ENCODE measurements around the gene DMGDH. TPM values are rescaled to one million over a fixed set of nuclear protein-coding genes. Genes with fewer than 3 reads are reported as not detected.

Gene DMGDH
- total RNA-seq, 2 experiments from 2014 or later, result not detected

DNA sequence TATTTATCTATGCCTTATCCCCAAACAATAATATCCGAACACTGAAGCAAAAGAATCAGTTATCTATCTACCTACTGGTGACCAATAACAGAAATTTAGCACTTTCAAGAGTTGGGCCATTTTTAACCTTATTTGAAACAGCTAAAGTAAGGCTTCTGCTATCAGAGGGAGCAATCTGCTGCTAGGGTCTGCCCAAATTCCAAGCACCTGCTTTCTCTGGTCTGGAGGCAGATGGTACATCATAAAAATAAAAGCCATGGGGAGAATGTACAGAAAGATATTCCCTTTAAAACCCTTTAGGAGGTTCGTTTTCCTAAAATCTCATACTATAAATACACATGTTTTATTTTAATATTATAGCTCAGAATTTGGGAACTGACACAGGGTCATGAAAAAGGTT is 46.7 kb downstream of the DMGDH start:
- Mint-ChIP-seq H3K9me3 (no peaks in the 10 kb centered on the region), H3K27ac (no peak overlapping the region), H3K27me3 (peaks cover 68% of the 10 kb centered on the region), H3K4me3 (no peak overlapping the region), H3K36me3 (ENCODE audit: low read depth) (no peaks in the 10 kb centered on the region), H3K4me1 (peaks cover 7% of the 10 kb centered on the region)
- ChIA-PET POLR2A (no interaction called here), CTCF (interaction anchor here (0.6 to 2.9 kb wide), 3 partner anchors 33 to 855 kb away, joined by 3 to 19 read pairs (median 3); no protein-coding TSS in a partner anchor)
- no peak for DNase-seq

DNA sequence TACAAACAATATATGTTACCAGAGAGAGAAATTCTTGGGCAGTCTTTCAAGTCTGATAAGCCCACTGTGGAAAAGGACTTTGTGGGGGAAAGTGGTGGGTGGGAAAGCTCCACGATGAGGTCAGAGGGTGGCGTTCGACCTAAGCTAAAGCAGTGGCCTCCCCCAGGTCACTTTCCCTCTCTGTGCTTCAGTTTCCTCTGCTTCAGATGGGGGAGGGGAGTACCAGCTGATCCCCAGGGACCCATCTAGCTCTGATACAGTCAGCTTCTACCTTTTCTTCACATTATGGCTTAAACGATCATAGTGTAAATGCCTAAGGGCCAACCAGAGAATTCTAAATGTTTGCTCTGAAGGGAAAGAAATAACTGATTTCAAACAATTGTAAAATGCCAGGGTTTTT is 47.7 kb downstream of the DMGDH start:
- H3K27me3 Mint-ChIP-seq, result peaks cover 71% of the 10 kb centered on the region

DNA sequence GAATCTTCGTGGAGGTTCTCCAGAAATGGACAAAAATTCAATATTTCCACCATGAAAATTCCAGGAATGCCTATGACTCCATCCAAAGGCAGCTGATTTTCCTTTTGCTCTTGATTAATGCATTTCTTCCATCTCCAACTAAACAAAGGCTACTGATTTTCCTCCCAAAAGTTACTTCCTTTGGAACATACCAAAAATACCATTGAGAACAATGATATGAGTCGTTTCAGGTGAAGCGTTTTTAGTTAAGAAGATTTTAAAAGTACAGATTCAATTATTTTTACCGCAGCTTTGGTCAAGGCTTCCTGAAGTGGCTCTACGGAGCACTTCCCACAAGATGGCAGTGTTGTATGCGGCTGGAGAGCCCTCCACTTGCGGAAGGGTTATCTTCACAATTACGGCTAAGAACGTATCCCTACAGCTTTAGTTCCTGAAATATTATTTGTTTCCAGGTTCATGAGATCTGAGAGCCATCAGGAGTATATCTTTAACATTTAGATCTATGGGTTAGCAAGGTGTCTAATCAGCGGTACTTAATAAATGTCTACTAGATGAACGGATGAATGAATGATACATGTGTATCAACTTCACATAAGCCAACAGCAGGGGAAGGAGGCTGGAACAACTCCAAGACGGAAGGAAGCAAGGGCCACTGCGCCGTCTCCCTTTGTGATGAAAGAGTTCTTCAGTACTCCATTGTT is 48.5 kb downstream of the DMGDH start:
- ChIA-PET CTCF (interaction anchor here (0.5 to 2.0 kb wide), 5 partner anchors 9 to 453 kb away, joined by 3 to 5 read pairs (median 3); no protein-coding TSS in a partner anchor), POLR2A (interaction anchor here (0.6 kb wide), 1 partner anchor 215 kb away, joined by 3 read pairs; no protein-coding TSS in a partner anchor)
- Mint-ChIP-seq H3K27ac (no peak overlapping the region), H3K9me3 (no peaks in the 10 kb centered on the region), H3K36me3 (ENCODE audit: low read depth) (no peaks in the 10 kb centered on the region), H3K4me3 (no peak overlapping the region), H3K27me3 (peaks cover 72% of the 10 kb centered on the region), H3K4me1 (peaks cover 7% of the 10 kb centered on the region)
- peak; percentile 45 for DNase-seq

More for the DNA sequence above, 47.7 kb downstream of the DMGDH start:
- ChIA-PET CTCF (interaction anchor here (0.6 to 2.0 kb wide), 3 partner anchors 111 to 452 kb away, joined by 3 to 4 read pairs (median 3); no protein-coding TSS in a partner anchor), POLR2A (no interaction called here)
- Mint-ChIP-seq H3K4me3 (no peak overlapping the region), H3K9me3 (no peaks in the 10 kb centered on the region), H3K4me1 (peaks cover 7% of the 10 kb centered on the region), H3K27ac (no peak overlapping the region), H3K36me3 (ENCODE audit: low read depth) (no peaks in the 10 kb centered on the region)
- DNase-seq, result no peak

DNA sequence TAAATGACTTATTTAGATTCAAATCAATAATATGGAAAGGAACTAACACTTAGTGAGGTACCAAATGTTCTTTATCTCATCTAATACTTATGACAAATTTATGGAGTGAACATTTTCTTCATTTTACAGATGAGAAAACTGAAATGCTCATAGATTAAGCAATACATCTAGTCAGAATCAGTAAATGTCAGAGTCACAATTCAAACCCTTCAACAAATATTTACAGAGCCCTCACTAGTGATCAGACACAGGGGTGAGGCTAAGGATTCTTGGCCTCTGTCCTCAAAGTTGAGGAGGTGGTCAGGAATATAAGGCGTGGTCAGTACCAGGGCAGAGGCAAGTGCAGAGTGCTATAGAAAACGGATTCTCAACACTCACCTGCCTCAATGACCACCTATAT is 54.8 kb downstream of the DMGDH start:
- ChIA-PET CTCF (no interaction called here), POLR2A (no interaction called here)
- Mint-ChIP-seq H3K36me3 (ENCODE audit: low read depth) (no peaks in the 10 kb centered on the region), H3K27ac (no peak overlapping the region), H3K9me3 (peaks cover 5% of the 10 kb centered on the region), H3K27me3 (peaks cover 54% of the 10 kb centered on the region), H3K4me1 (no peaks in the 10 kb centered on the region), H3K4me3 (no peak overlapping the region)
- no peak for DNase-seq

DNA sequence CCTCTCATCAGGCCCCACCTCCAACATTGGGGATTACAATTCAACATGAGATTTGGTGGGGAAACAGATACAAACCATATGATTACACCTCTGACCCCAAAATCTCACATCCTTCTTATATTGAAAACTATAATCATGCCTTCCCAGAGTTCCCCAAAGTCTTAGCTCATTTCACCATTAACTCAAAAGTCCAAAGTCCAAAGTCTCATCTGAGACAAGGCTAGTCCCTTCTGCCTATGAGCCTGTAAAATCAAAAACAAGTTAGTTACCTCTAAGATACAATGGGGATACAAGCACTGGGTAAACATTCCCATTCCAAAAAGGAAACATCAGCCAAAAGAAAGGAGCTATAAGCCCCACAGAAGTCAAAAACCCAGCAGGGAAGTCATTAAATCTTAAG is 57.6 kb downstream of the DMGDH start:
- POLR2A ChIA-PET, result no interaction called here
- H3K9me3 Mint-ChIP-seq, result peaks cover 5% of the 10 kb centered on the region
- no peak overlapping the region for H3K27ac Mint-ChIP-seq
- no peaks in the 10 kb centered on the region for H3K4me1 Mint-ChIP-seq
- H3K4me3 Mint-ChIP-seq, result no peak overlapping the region
- CTCF ChIA-PET, result interaction anchor here (1.0 kb wide), 1 partner anchor 15 kb away, joined by 3 read pairs; no protein-coding TSS in a partner anchor
- DNase-seq, result no peak
- H3K36me3 Mint-ChIP-seq (ENCODE audit: low read depth), result no peaks in the 10 kb centered on the region
- H3K27me3 Mint-ChIP-seq, result peaks cover 37% of the 10 kb centered on the region

DNA sequence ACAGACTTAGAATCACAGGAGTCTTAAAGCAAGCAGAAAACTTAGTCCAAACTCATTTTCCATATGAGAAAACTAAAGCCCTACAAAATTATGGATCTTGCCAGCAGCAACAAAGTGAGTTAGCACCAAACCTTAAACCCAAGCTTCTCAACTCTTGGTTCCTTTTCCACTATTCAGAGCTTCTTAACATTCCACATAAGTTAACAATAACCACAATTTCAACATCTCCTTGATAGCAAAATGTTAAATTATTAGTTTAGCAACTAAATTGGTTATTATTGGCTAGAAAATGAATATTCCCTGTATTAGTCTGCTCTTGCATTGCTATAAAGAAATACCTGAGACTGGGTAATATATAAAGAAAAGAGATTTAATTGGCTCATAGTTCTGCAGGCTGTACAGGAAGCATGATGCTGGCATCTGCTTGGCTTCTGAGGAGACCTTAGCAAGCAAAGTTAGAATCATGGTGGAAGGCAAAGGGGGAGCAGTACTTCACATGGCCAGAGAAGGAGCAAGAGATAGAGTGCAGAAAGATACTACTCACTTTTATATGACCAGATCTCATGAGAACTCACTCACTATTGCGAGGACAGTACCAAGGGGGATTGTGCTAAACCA is 58.1 kb downstream of the DMGDH start:
- H3K36me3 Mint-ChIP-seq (ENCODE audit: low read depth), result no peaks in the 10 kb centered on the region

DNA sequence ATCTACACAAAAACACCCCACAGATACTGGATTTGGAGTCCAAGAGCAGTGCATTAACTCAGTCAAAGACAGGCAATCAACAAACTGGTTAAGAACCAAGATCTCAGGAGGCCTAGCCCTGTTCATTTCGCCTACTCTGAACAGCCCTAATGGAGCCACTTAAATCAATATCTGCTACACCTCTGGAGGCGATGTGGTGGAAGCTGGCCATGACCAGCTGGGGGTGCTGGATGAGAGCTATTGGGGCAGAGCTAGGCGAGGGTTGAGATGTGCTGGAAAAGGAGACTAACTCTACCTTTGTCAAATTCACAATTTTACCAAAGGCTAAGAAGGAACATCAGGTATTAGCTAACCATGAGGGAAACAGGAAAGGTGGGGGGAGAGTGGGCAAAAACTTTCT is 61.1 kb downstream of the DMGDH start:
- ChIA-PET POLR2A (no interaction called here), CTCF (interaction anchor here (0.7 kb wide), 1 partner anchor 98 kb away, joined by 3 read pairs; no protein-coding TSS in a partner anchor)
- Mint-ChIP-seq H3K9me3 (peaks cover 5% of the 10 kb centered on the region), H3K4me3 (no peak overlapping the region), H3K36me3 (ENCODE audit: low read depth) (no peaks in the 10 kb centered on the region), H3K27ac (no peak overlapping the region), H3K27me3 (peaks cover 25% of the 10 kb centered on the region), H3K4me1 (no peaks in the 10 kb centered on the region)
- DNase-seq, result no peak

More for the DNA sequence above, 58.1 kb downstream of the DMGDH start:
- Mint-ChIP-seq H3K27ac (no peak overlapping the region), H3K9me3 (peaks cover 5% of the 10 kb centered on the region), H3K27me3 (peaks cover 32% of the 10 kb centered on the region), H3K4me1 (no peaks in the 10 kb centered on the region), H3K4me3 (no peak overlapping the region)
- ChIA-PET POLR2A (no interaction called here), CTCF (interaction anchor here (1.0 kb wide), 1 partner anchor 14 kb away, joined by 3 read pairs; no protein-coding TSS in a partner anchor)
- no peak for DNase-seq

DNA sequence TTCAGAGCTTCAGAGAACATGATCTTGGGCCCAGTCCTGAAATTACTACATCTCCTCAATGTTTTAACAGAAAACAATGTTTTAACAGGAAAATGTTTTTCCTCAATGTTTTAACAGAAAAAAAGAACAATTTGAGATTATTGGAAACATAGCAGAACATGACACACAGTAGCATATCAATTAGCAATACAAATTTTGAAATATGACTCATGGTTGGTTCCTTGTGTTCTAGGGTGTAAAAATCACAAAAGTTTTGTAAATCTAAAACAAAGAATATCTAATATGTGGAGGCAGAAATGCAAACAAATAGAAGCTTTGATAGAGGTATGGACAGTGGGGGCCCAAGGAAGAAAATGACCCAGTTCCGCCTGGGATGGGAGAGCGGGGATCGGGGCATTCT is 61.6 kb downstream of the DMGDH start:
- H3K27ac Mint-ChIP-seq, result no peak overlapping the region
- peaks cover 28% of the 10 kb centered on the region for H3K27me3 Mint-ChIP-seq
- DNase-seq, result no peak
- ChIA-PET POLR2A (no interaction called here), CTCF (no interaction called here)
- peaks cover under 1% of the 10 kb centered on the region for H3K9me3 Mint-ChIP-seq
- no peaks in the 10 kb centered on the region for H3K4me1 Mint-ChIP-seq
- no peak overlapping the region for H3K4me3 Mint-ChIP-seq
- no peaks in the 10 kb centered on the region for H3K36me3 Mint-ChIP-seq (ENCODE audit: low read depth)

DNA sequence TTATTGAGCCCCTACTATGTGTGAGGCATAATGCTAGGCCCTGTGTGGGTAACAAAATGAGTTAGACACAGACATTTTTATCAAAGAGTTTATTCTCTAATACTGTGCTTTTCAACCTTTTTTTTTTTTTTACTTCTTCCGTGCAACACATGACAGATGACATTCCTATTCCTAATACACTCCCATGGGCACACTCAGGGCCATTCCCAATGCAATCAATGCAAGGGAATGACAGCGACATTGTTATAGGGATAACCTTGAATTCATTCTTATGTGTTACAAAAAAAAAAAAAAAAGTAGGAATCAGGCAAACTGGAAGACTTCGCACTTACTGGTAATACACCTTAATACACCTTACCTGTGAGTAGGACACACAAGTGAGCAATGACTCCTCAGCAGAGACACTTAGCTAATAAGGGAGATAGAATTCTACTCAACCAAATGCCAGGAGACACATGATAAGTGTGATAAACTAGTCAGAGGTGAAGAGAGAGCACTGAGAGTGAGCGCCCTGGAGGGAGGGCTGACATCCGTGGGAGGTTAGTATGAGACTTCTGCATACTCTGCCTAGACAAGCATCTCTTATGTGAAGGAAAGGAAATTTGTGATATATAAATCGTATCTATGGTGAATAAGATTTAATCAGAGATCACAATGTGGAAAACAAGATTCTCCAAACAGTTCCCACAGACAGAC is 63.4 kb downstream of the DMGDH start:
- H3K4me1 Mint-ChIP-seq, result no peaks in the 10 kb centered on the region
- H3K36me3 Mint-ChIP-seq (ENCODE audit: low read depth), result no peaks in the 10 kb centered on the region
- DNase-seq, result no peak
- POLR2A ChIA-PET, result no interaction called here
- CTCF ChIA-PET, result no interaction called here
- no peak overlapping the region for H3K27ac Mint-ChIP-seq
- peaks cover 28% of the 10 kb centered on the region for H3K27me3 Mint-ChIP-seq
- no peaks in the 10 kb centered on the region for H3K9me3 Mint-ChIP-seq
- H3K4me3 Mint-ChIP-seq, result no peak overlapping the region

DNA sequence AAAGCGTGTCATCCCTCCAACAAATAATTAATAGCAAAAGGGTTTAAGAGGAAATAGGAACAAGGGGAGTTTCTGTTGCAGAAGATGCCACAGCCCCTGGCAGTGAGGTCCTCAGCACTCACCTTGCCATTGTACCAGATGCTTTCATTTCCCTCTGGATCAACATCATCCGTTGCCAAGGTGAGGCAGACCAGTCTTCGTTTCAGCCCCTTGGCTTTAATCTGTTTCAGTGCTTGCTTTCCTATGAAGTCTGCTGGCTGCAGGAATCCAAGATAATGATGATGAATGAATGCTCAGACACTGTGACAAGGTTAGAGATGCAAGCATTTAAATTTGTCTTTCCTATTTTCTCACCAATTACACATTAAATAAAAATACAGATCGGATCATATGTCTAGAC is 64.3 kb downstream of the DMGDH start:
- Mint-ChIP-seq H3K4me1 (no peaks in the 10 kb centered on the region), H3K27me3 (peaks cover 24% of the 10 kb centered on the region), H3K27ac (no peak overlapping the region), H3K4me3 (no peak overlapping the region), H3K36me3 (ENCODE audit: low read depth) (no peaks in the 10 kb centered on the region), H3K9me3 (no peaks in the 10 kb centered on the region)
- CTCF ChIA-PET, result no interaction called here
- no peak for DNase-seq
- POLR2A ChIA-PET, result no interaction called here

DNA sequence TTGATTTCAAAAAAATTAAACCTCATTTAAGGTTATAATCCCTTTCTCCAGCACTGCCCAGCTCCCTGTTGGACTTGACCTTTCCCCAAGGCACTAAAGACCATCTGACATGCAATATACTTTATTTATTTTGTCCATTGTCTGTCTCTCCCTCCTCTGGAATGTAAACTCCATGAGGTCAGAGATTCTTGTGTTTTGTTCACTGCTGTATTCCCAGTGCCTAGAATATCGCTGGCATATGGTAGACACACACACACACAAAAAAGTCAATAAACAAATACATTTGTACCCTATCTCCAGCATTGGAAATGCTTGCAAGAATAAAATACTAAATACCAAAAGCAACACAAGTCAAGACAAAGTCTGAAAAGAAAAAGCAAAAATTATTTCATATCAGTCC is 67.1 kb downstream of the DMGDH start:
- Mint-ChIP-seq H3K4me1 (no peaks in the 10 kb centered on the region), H3K27me3 (peaks cover 29% of the 10 kb centered on the region)
- CTCF ChIA-PET, result interaction anchor here (1.0 kb wide), 1 partner anchor 149 kb away, joined by 3 read pairs; no protein-coding TSS in a partner anchor

DNA sequence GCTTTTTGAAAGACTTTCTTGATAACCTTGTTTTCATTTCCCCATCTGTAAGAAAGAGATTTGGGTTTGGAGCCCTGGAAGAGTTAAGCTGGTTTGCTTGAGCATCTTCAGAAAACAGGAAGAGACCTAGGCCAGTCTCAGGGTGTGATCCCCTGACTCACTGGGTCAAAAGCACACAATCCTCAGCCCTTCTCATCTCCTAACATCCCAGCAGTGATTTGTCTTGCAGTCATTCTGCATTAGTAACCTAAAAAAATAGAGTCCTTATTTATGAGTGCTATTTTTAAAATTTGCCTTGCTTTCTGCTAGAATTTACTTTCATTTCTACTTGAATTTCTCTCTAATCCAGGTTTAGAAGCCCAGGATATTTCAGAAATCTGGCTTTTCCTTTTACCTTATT is 68.0 kb downstream of the DMGDH start:
- DNase-seq, result no peak
- Mint-ChIP-seq H3K27me3 (peaks cover 31% of the 10 kb centered on the region), H3K27ac (no peak overlapping the region), H3K4me3 (no peak overlapping the region), H3K36me3 (ENCODE audit: low read depth) (no peaks in the 10 kb centered on the region), H3K9me3 (no peaks in the 10 kb centered on the region), H3K4me1 (no peaks in the 10 kb centered on the region)
- POLR2A ChIA-PET, result no interaction called here
- CTCF ChIA-PET, result interaction anchor here (0.7 to 1.0 kb wide), 2 partner anchors 134 to 150 kb away, joined by 3 read pairs; no protein-coding TSS in a partner anchor

More for the DNA sequence above, 67.1 kb downstream of the DMGDH start:
- POLR2A ChIA-PET, result no interaction called here
- no peaks in the 10 kb centered on the region for H3K9me3 Mint-ChIP-seq
- DNase-seq, result no peak
- H3K36me3 Mint-ChIP-seq (ENCODE audit: low read depth), result no peaks in the 10 kb centered on the region
- H3K4me3 Mint-ChIP-seq, result no peak overlapping the region
- H3K27ac Mint-ChIP-seq, result no peak overlapping the region

DNA sequence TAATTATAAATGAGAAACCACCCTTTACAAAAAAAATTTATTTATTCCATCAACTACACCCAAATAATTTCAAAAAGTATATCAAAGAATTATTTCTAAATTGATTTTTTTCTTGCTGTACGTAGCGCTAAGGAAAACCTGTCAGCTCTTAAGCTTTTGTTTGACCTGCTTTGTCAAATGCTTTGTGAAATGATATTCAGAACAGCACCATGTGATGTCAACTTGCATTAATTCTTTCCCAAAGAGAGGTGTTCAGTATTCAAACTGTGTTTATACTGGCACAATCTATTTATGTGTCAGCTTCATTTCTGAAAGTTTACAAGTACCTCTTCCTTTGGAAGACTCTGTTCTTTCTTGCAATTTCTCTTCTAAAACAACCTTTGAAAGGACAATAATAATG is 72.4 kb downstream of the DMGDH start:
- ChIA-PET POLR2A (no interaction called here), CTCF (interaction anchor here (0.8 kb wide), 1 partner anchor 15 kb away, joined by 3 read pairs; no protein-coding TSS in a partner anchor)
- peaks cover 3% of the 10 kb centered on the region for H3K9me3 Mint-ChIP-seq
- DNase-seq, result no peak
- H3K27me3 Mint-ChIP-seq, result peaks cover 20% of the 10 kb centered on the region
- H3K36me3 Mint-ChIP-seq (ENCODE audit: low read depth), result peaks cover 1% of the 10 kb centered on the region
- no peak overlapping the region for H3K4me3 Mint-ChIP-seq
- peaks cover 13% of the 10 kb centered on the region for H3K4me1 Mint-ChIP-seq
- H3K27ac Mint-ChIP-seq, result no peak overlapping the region

Measured in activated CD4-positive, alpha-beta T cell treated with anti-CD3 and anti-CD28 coated beads, Interleukin-2, amount 10 ng/mL, durations not matched to agents 7 days and 5 days (primary cell).